ENCODE results near the gene HPN. TPM values are rescaled to one million over a fixed set of nuclear protein-coding genes. Genes with fewer than 3 reads are reported as not detected.

The HPN gene
- total and polyA plus RNA-seq, 10 of the 15 experiments (the other 5 are each of a cell fraction or from before 2014, with no cell fraction given): 0.21 to 0.35 TPM; not detected in 8

- SMC1A ChIA-PET (ENCODE audit: uncharacterized antibody, unreplicated experiment): interaction anchor here (0.6 to 3.3 kb wide), 9 partner anchors 16 to 159 kb away, joined by 3 to 31 read pairs (median 3); partner anchors contain the start of gene ZNF30
- H3K79me2 ChIP-seq (ENCODE audit: control insufficient read depth, insufficient read depth, low read length): no peaks in the 10 kb centered on the region
- POLR2A ChIA-PET: no interaction called here
- in situ Hi-C loops (cut with MboI): no loop called here
- H3K36me3 ChIP-seq (ENCODE audit: control insufficient read depth in 2 of 2, insufficient read depth in 2 of 2, low read length in 1 of 2): no peaks in the 10 kb centered on the region
- peak overlapping the region; percentile 66 for H3K4me2 ChIP-seq (ENCODE audit: control insufficient read depth, insufficient read depth)
- intact Hi-C loops (cut with micrococcal nuclease; ENCODE audit: unreplicated experiment): loop anchor here (1.0 kb wide), 1 partner anchor 19 kb away; no protein-coding TSS in a partner anchor
- H3K4me1 ChIP-seq (ENCODE audit: control insufficient read depth, insufficient read depth, low read length): peaks cover 21% of the 10 kb centered on the region
- RAD21 ChIA-PET (ENCODE audit: unreplicated experiment): interaction anchor here (0.8 to 2.5 kb wide), 6 partner anchors 14 to 56 kb away, joined by 3 to 26 read pairs (median 4); no protein-coding TSS in a partner anchor
- peak overlapping the region; percentile 64 for H2AFZ ChIP-seq (ENCODE audit: control insufficient read depth, low read depth, low read length)
- H3K9ac ChIP-seq (ENCODE audit: control insufficient read depth, insufficient read depth, low read length): peak overlapping the region; percentile 47
- H3K4me3 ChIP-seq: no peak overlapping the region
- H3K27me3 ChIP-seq (replicated peaks in 1 of 2; ENCODE audit: control insufficient read depth in 2 of 2, insufficient read depth in 2 of 2, low read length in 1 of 2): no peaks in the 10 kb centered on the region; a peak in 1 of 4 replicates
- peak overlapping the region; percentile 67 for H3K27ac ChIP-seq (ENCODE audit: control insufficient read depth, insufficient read depth)
- FAIRE-seq: peak; percentile 91
- H4K20me1 ChIP-seq (ENCODE audit: control insufficient read depth, insufficient read depth): no peaks in the 10 kb centered on the region
- TF ChIP-seq SMC3 (IDR thresholded peaks at IDR 0.05; ENCODE audit: borderline replicate concordance, low read length) (no peak), RBBP5 (conservative IDR thresholded peaks at IDR 0.05) (peak; percentile 55; the same call in 1 of the 2 replicates), RAD51 (IDR thresholded peaks at IDR 0.05) (no peak), E4F1 (IDR thresholded peaks at IDR 0.05; ENCODE audit: borderline replicate concordance, partially characterized antibody) (no peak), CBX5 (IDR thresholded peaks at IDR 0.05; ENCODE audit: low read depth) (no peak), ZNF687 (IDR thresholded peaks at IDR 0.05) (peak; percentile 38; the same call in 1 of the 2 replicates), SMARCA5 (IDR thresholded peaks at IDR 0.05) (no peak), WRNIP1 (IDR thresholded peaks at IDR 0.05; ENCODE audit: borderline replicate concordance, low read depth, low read length) (no peak), RUNX3 (IDR thresholded peaks at IDR 0.05; ENCODE audit: low read length) (peak; percentile 40), SIX5 (IDR thresholded peaks at IDR 0.05; ENCODE audit: low read depth, low read length, severe bottlenecking) (no peak), MEF2A (IDR thresholded peaks at IDR 0.05; ENCODE audit: insufficient read depth, low read depth, low read length) (peak; percentile 59; the same call in 1 of the 2 replicates), MEF2B (IDR thresholded peaks at IDR 0.05; ENCODE audit: partially characterized antibody, poor library complexity, severe bottlenecking) (peak; percentile 58), TCF3 (IDR thresholded peaks at IDR 0.05; ENCODE audit: borderline replicate concordance, insufficient read depth, low read depth, low read length) (no peak)
- no TSS peak for BruUV-seq (replicated peaks)
- no peaks in the 10 kb centered on the region for H3K9me3 ChIP-seq (replicated peaks; ENCODE audit: control insufficient read depth, insufficient read depth, low read length)
- ATAC-seq: peak; percentile 62
- 3% methylated on average over 6 of the region's 6 CpGs for WGBS (ENCODE audit: insufficient coverage, insufficient replicate concordance, low lambda C conversion rate, missing lambda C conversion rate)
- CTCF ChIA-PET: interaction anchor here (0.7 to 4.4 kb wide), 16 partner anchors 16 to 114 kb away, joined by 3 to 66 read pairs (median 4); partner anchors contain the start of gene LGI4
- peak; percentile 42 for DNase-seq (ENCODE audit: low read depth, low spot score)
These were observed 44.4 kb downstream of the HPN start for GRCh38 chr19:35085947-35086346.
